ENCODE results near the gene CLEC4F. TPM values are rescaled to one million over a fixed set of nuclear protein-coding genes. Genes with fewer than 3 reads are reported as not detected.

CLEC4F gene
- total RNA-seq, 1 experiment from 2014 or later, result not detected

DNA sequence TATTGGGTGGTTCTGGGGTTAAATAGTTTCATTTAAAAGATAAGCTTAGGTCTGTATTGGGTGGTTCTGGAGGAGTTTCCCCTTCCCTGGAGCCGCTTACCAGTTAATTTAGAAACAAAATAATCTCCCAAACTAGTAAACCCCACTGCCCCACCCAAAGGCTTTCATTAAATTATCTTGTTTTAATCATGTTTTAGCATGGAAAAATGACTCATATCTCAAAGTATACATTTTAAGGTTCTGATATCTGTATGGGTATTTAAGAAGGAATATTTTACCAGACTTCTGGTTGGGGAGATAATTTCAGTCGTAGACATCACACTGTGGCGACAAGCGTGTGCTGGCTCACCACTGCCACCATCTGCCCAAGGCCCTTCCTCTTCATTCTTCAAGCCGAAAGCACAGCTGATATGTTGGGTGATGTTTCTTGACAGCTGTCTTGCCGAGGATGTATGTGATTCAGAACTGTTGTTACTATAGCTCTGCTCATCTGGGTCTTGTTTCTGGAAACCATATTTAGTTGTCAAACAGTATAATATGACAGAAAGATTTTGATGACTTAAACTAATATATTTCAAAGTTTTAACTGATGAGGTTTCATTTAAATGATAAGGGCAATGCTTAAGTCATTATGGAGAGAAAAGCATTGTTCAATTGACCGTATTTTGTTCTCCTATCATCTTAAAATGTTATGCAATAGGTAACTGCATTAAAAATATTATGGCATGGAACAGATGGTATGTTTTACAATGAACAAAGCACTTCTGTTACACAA lies 35.1 kb downstream of the CLEC4F start:
- Histone ChIP-seq H3K9me2 (replicated peaks; ENCODE audit: low read length) (no peaks in the 10 kb centered on the region), H4K20me1 (ENCODE audit: low read length) (no peaks in the 10 kb centered on the region), H3K4me3 (ENCODE audit: low read length) (no peak overlapping the region), H3K79me2 (ENCODE audit: low read length) (no peaks in the 10 kb centered on the region), H3K9me3 (ENCODE audit: low read length) (no peaks in the 10 kb centered on the region), H3K4me1 (ENCODE audit: insufficient read depth, low read length) (no peaks in the 10 kb centered on the region), H3K36me3 (ENCODE audit: low read depth, low read length) (no peaks in the 10 kb centered on the region), H3K27me3 (ENCODE audit: low read length) (peaks cover 31% of the 10 kb centered on the region), H3K27ac (ENCODE audit: low read length) (no peak overlapping the region), H3F3A (ENCODE audit: low read length, unreplicated experiment) (no peaks in the 10 kb centered on the region), H3K9ac (ENCODE audit: low read length) (no peak overlapping the region), H2AFZ (ENCODE audit: low read length) (no peak overlapping the region), H3K4me2 (ENCODE audit: low read length) (no peak overlapping the region)
- DNase-seq, result peak; percentile 64
- no peak for TF ChIP-seq EZH2 (IDR thresholded peaks at IDR 0.05; ENCODE audit: low read length, unreplicated experiment)
- TF ChIP-seq EZH2phosphoT487 (IDR thresholded peaks at IDR 0.05; ENCODE audit: borderline replicate concordance, low read length), result no peak
- TF ChIP-seq, protein P1, sequence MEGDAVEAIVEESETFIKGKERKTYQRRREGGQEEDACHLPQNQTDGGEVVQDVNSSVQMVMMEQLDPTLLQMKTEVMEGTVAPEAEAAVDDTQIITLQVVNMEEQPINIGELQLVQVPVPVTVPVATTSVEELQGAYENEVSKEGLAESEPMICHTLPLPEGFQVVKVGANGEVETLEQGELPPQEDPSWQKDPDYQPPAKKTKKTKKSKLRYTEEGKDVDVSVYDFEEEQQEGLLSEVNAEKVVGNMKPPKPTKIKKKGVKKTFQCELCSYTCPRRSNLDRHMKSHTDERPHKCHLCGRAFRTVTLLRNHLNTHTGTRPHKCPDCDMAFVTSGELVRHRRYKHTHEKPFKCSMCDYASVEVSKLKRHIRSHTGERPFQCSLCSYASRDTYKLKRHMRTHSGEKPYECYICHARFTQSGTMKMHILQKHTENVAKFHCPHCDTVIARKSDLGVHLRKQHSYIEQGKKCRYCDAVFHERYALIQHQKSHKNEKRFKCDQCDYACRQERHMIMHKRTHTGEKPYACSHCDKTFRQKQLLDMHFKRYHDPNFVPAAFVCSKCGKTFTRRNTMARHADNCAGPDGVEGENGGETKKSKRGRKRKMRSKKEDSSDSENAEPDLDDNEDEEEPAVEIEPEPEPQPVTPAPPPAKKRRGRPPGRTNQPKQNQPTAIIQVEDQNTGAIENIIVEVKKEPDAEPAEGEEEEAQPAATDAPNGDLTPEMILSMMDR (conservative IDR thresholded peaks at IDR 0.05; ENCODE audit: low read depth, low read length), result peak; percentile 80
- ChIA-PET POLR2A (ENCODE audit: unreplicated experiment) (no interaction called here), CTCF (interaction anchor here (0.6 kb wide), 1 partner anchor 481 kb away, joined by 3 read pairs; no protein-coding TSS in a partner anchor)
- ATAC-seq, result peak; percentile 82
- BruUV-seq (replicated peaks), result no TSS peak
- intact Hi-C loops (cut with micrococcal nuclease), result loop anchor here (1.0 to 10.0 kb wide), 4 partner anchors 77 to 481 kb away; partner anchors contain the start of gene FAM136A

GRCh38 chr2:70784320-70784719 lies 36.1 kb downstream of the CLEC4F start:
- intact Hi-C loops (cut with micrococcal nuclease), result loop anchor here (10.0 kb wide), 1 partner anchor 480 kb away; the partner anchor contains the start of gene FAM136A
- Histone ChIP-seq H3K4me2 (ENCODE audit: low read length) (no peak overlapping the region), H3K4me3 (ENCODE audit: low read length) (no peak overlapping the region), H3K9ac (ENCODE audit: low read length) (no peak overlapping the region), H3K27me3 (ENCODE audit: low read length) (peaks cover 22% of the 10 kb centered on the region), H3K9me2 (replicated peaks; ENCODE audit: low read length) (no peaks in the 10 kb centered on the region), H2AFZ (ENCODE audit: low read length) (no peak overlapping the region), H3F3A (ENCODE audit: low read length, unreplicated experiment) (no peaks in the 10 kb centered on the region), H3K36me3 (ENCODE audit: low read depth, low read length) (no peaks in the 10 kb centered on the region), H3K27ac (ENCODE audit: low read length) (no peak overlapping the region), H4K20me1 (ENCODE audit: low read length) (no peaks in the 10 kb centered on the region), H3K79me2 (ENCODE audit: low read length) (no peaks in the 10 kb centered on the region), H3K9me3 (ENCODE audit: low read length) (no peaks in the 10 kb centered on the region), H3K4me1 (ENCODE audit: insufficient read depth, low read length) (peaks cover 5% of the 10 kb centered on the region; the same call in 1 of the 2 replicates)
- CTCF ChIA-PET, result no interaction called here
- DNase-seq, result peak; percentile 8
- TF ChIP-seq EZH2phosphoT487 (IDR thresholded peaks at IDR 0.05; ENCODE audit: borderline replicate concordance, low read length) (no peak), EZH2 (IDR thresholded peaks at IDR 0.05; ENCODE audit: low read length, unreplicated experiment) (no peak)
- TF ChIP-seq, protein P1 (conservative IDR thresholded peaks at IDR 0.05; ENCODE audit: low read depth, low read length), result no peak
- no TSS peak for BruUV-seq (replicated peaks)
- POLR2A ChIA-PET (ENCODE audit: unreplicated experiment), result no interaction called here
- ATAC-seq, result no peak
